ENCODE measurements around the gene PRDM15. TPM values are rescaled to one million over a fixed set of nuclear protein-coding genes. Genes with fewer than 3 reads are reported as not detected.

Gene PRDM15
- total RNA-seq, 4 donors from 2014 or later, result 4.7 to 12.3 (median 7.3) TPM

DNA sequence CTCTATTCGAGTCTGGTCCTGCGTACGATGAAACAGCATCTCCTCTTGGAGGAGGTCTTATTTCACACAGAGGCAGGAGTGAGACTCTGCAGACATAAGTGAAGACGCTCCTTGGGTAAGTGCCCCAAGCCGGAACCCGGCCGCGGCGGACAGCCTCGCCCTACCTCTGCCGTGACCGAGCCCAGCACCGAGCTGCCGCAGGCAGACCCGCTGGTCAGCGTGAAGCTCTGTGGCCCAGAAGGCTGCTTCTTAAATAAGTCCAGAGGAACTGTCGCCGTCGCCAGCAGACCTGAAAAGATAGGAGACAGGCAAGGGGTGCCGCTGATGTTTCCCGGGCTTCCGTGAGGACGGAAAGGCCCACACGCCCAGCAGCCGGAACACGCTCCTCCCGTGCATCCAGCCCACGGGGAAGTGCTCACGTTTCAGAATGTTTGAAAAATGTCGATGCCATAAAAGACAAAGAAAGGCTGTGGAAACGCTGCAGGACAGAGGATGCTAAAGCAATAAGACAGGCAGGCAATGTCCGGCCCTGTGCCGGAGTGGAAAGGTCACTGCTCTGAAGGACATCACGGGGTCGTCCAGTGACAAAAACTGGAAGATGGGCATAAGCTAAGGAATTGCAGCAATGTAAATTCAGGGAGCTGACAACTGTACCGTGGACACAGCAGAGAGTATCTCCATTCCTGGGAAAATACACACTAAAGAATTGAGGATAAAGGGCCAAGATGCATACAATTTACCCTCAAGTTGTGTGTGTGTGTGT lies 28.5 kb upstream of the PRDM15 start:
- Histone ChIP-seq H3K27me3 (no peaks in the 10 kb centered on the region), H3K36me3 (peaks cover 0 to 15% of the 10 kb centered on the region in 2 donors), H3K27ac (no peak overlapping the region), H3K4me1 (no peaks in the 10 kb centered on the region), H3K9me3 (no peaks in the 10 kb centered on the region), H3K4me3 (replicated peaks in 1 of 3) (no peak overlapping the region)
- TF ChIP-seq, protein P1, sequence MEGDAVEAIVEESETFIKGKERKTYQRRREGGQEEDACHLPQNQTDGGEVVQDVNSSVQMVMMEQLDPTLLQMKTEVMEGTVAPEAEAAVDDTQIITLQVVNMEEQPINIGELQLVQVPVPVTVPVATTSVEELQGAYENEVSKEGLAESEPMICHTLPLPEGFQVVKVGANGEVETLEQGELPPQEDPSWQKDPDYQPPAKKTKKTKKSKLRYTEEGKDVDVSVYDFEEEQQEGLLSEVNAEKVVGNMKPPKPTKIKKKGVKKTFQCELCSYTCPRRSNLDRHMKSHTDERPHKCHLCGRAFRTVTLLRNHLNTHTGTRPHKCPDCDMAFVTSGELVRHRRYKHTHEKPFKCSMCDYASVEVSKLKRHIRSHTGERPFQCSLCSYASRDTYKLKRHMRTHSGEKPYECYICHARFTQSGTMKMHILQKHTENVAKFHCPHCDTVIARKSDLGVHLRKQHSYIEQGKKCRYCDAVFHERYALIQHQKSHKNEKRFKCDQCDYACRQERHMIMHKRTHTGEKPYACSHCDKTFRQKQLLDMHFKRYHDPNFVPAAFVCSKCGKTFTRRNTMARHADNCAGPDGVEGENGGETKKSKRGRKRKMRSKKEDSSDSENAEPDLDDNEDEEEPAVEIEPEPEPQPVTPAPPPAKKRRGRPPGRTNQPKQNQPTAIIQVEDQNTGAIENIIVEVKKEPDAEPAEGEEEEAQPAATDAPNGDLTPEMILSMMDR (IDR thresholded peaks at IDR 0.05), result no peak
- TF ChIP-seq POLR2A (IDR thresholded peaks at IDR 0.05), result no peak
- DNase-seq, result no peak
- intact Hi-C loops (cut with DNase I), result no loop called here
- WGBS, 2 donors, result 90 to 91% methylated on average over 36 of the region's 36 CpGs

DNA sequence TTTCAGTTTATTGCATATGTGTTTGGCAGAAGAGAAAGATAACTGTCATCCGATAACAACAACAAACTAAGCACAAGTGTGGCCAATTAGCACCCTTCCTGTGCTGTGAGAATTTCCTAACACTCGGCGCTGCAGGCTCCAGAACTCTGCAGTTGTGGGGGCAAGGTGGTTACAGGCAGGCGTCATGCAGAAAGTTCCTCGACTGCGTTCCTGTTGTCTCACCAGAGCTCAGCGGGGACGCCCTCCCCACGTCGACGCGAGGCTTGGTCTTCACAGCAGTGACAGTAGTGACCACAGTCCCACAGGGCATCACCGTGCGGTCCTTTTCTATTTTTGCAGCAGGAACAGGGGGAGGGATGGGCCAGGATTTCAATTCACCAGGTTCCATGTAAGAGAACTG lies 27.6 kb upstream of the PRDM15 start:
- TF ChIP-seq POLR2A (IDR thresholded peaks at IDR 0.05), result no peak
- intact Hi-C loops (cut with DNase I), result no loop called here
- Histone ChIP-seq H3K9me3 (no peaks in the 10 kb centered on the region), H3K27ac (no peak overlapping the region), H3K4me1 (no peaks in the 10 kb centered on the region), H3K27me3 (no peaks in the 10 kb centered on the region), H3K4me3 (replicated peaks in 1 of 3) (no peak overlapping the region), H3K36me3 (peaks cover 0 to 15% of the 10 kb centered on the region in 2 donors)
- no peak for DNase-seq
- WGBS, 2 donors, result 92 to 96% methylated on average over 14 of the region's 14 CpGs

DNA sequence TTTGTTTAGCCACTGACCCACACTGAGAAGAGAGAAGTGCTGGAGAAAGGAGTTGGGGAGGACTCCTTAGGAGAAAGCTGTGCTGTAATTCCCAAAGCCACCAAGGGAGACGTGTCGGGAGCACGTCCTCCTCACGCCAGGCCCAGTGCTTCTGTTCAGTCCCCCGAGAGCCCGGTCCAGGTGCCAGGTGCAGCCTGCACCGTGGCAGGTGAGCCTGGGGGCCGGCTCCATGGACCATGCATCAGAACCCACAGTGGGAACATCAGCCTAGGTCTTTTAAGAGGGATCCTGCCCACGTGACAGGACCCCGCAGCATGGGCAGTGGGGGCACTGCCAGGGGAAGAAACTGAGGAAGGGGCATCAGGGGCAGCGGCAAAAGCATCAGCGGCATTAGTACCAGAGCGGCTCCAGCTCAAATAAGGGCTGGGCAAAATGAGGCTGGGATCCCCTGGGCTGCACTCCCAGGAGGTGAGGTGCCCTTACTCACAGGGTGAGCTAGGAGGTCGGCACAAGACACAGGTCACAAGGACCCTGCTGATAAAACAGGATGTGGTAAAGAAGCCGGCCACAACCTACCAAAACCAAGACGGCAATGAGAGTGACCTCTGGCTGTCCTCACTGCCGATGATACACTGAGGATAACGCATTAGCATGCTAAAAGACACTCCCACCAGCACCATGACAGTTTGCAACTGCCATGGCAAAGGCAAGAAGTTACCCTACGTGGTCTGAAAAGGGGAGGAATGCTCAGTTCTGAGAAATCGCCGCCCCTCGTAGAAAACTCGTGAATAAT lies 24.6 kb upstream of the PRDM15 start:
- DNase-seq, result no peak
- WGBS, 2 donors, result 85 to 86% methylated on average over 23 of the region's 23 CpGs
- intact Hi-C loops (cut with DNase I), result no loop called here

DNA sequence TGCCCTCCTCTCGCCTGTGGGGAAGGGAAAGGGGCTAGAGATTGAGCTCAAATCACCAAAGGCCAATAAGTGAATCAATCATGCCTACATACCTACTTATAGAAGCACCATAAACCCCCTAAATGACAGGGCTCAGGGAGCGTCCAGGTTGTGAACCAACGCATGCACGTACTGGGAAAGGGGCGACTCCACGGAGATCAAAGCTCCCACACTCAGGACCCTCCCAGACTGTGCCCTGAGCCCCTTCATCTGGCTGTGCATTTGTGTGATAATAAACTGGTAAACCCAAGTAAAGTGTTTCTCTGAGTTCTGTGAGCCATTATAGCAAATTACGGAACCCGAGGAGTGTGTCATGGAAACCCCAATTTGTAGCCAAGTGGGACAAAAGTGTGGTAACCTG lies 23.8 kb upstream of the PRDM15 start:
- intact Hi-C loops (cut with DNase I), result no loop called here
- DNase-seq, result no peak
- 97% methylated on average over 8 of the region's 8 CpGs for WGBS, 2 donors

More for the DNA sequence above, 24.6 kb upstream of the PRDM15 start:
- Histone ChIP-seq H3K27me3 (no peaks in the 10 kb centered on the region), H3K27ac (no peak overlapping the region), H3K9me3 (no peaks in the 10 kb centered on the region), H3K36me3 (peaks cover 0 to 23% of the 10 kb centered on the region in 2 donors), H3K4me1 (no peaks in the 10 kb centered on the region), H3K4me3 (replicated peaks in 1 of 3) (no peak overlapping the region)
- no peak for TF ChIP-seq POLR2A (IDR thresholded peaks at IDR 0.05)
- TF ChIP-seq, protein P1 (IDR thresholded peaks at IDR 0.05), result no peak

DNA sequence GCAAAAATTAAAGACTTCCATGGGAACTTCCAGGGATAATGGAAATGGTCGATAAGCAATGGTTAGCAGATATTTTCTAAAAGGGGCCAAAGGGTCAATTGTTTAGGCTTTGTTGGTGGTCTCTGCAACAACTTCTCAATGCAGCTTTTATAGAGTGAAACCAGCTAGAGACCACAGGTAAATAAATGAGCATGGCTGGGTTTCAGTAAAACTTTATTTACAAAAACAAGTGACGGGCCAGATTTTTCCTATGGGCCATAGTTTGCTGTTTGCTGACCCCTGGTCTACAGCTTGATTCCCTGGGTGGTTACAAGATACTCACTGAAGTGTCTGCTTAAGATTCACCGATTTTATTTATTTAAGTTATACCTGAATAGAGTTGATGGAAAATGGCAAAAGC lies 22.6 kb upstream of the PRDM15 start:
- no peak for DNase-seq
- Histone ChIP-seq H3K4me3 (replicated peaks in 1 of 3) (no peak overlapping the region), H3K36me3 (peaks cover 0 to 11% of the 10 kb centered on the region in 2 donors), H3K27ac (no peak overlapping the region), H3K4me1 (peaks cover 0 to 3% of the 10 kb centered on the region in 2 donors), H3K27me3 (no peaks in the 10 kb centered on the region), H3K9me3 (no peaks in the 10 kb centered on the region)
- no peak for TF ChIP-seq POLR2A (IDR thresholded peaks at IDR 0.05)
- TF ChIP-seq, protein P1 (IDR thresholded peaks at IDR 0.05), result no peak
- WGBS, 2 donors, result 96 to 98% methylated on average over 3 of the region's 3 CpGs
- intact Hi-C loops (cut with DNase I), result no loop called here

More for the DNA sequence above, 23.8 kb upstream of the PRDM15 start:
- no peaks in the 10 kb centered on the region for H3K9me3 ChIP-seq
- no peaks in the 10 kb centered on the region for H3K4me1 ChIP-seq
- no peaks in the 10 kb centered on the region for H3K27me3 ChIP-seq
- peaks cover 0 to 22% of the 10 kb centered on the region in 2 donors for H3K36me3 ChIP-seq
- TF ChIP-seq, protein P1 (IDR thresholded peaks at IDR 0.05), result no peak
- no peak for TF ChIP-seq POLR2A (IDR thresholded peaks at IDR 0.05)
- H3K27ac ChIP-seq, result no peak overlapping the region
- H3K4me3 ChIP-seq (replicated peaks in 1 of 3), result no peak overlapping the region

Measured in thyroid gland (tissue), 4 donors.